ENCODE measurements around the gene PSAP. TPM values are rescaled to one million over a fixed set of nuclear protein-coding genes. Genes with fewer than 3 reads are reported as not detected.

The PSAP gene
- total and polyA plus RNA-seq, 2 donors from 2014 or later = 1,082 to 1,249 TPM

DNA sequence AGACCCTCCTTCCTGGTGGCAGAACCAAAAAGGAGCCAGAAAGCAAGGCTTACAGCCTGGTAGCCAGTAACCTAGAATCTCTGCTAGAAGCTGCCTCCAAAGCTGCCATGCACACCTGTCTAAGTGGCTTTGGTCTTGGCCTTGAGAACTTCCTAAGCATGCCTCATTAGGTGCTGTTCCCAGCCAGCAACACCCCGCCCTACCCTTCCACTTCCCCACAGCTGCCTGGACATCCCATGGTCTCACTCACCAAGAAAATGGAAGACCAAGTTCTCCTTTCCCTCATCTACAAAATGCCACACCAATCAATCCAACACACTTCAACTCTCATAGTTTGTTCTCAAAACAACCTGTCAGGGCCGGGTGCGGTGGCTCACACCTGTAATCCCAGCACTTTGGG is 4.2 kb downstream of the PSAP start:
- intact Hi-C loops (cut with DNase I) = no loop called here
- peak overlapping the region in 1 of 2 donors; percentile 28 for H3K27ac ChIP-seq (ENCODE audit: low read depth in 2 of 2, low read length in 2 of 2)

DNA sequence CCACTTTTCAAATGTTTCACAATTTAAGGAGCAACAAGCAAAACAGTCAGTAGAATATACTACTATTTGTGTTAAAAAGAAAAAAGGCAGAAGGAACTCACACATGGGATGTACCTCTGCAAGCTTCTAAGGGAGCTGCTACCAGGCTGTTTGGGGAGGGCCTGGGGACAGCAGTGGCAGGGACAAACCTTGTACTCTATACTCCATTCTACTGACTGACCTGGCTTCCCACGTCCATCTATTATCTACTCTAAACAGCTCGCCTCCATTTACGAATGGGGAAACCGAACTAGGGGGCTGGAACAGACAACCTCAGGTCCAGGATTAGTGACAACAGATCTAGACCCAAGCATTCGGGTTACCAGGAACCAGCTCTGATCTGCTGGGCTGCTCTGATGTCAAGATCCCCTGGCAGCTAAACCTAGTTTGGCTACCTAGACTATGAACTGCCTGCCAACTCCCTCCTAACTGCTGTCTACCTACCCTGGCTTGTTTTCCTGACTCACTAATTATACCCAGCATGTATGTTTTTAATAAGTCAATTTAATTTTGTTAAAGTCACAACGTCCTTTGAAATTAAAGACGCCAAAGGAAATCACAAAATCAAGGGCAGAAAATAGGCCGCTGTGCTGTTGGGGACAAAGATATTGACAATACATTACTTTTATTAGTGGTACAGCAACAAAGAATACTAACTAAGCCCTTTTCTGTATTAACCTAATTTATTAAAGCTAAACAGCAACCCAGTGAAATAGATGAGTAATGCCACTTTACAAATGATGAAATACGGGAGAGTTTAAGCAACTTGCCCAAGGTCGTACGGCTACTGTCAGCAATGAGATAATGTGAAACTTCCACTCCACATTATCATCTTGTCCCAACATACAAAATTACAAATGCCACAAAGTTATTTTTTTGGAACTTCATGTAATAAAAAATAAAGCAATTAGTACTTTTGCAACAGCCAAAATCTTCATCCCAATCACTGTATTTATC is 5.3 kb downstream of the PSAP start:
- Histone ChIP-seq H3K9me3 (ENCODE audit: control insufficient read depth in 2 of 3, insufficient read depth in 1 of 3, low read length in 3 of 3) (no peaks in the 10 kb centered on the region), H3K4me1 (ENCODE audit: control insufficient read depth in 2 of 3, insufficient read depth in 2 of 3, low read depth in 1 of 3, low read length in 3 of 3) (peaks cover 0 to 34% (median 24%) of the 10 kb centered on the region in 3 donors), H3K27me3 (ENCODE audit: control insufficient read depth, insufficient read depth, low read length) (no peaks in the 10 kb centered on the region), H3K27ac (ENCODE audit: low read depth in 2 of 2, low read length in 2 of 2) (peak overlapping the region in 1 of 2 donors; percentile 43), H3K36me3 (ENCODE audit: control insufficient read depth in 2 of 3, insufficient read depth in 3 of 3, low read length in 3 of 3) (no peaks in the 10 kb centered on the region), H3K4me3 (ENCODE audit: low read length in 3 of 3) (no peak overlapping the region), H3K9ac (ENCODE audit: low read length in 3 of 3) (no peak overlapping the region)
- TF ChIP-seq, protein P1, sequence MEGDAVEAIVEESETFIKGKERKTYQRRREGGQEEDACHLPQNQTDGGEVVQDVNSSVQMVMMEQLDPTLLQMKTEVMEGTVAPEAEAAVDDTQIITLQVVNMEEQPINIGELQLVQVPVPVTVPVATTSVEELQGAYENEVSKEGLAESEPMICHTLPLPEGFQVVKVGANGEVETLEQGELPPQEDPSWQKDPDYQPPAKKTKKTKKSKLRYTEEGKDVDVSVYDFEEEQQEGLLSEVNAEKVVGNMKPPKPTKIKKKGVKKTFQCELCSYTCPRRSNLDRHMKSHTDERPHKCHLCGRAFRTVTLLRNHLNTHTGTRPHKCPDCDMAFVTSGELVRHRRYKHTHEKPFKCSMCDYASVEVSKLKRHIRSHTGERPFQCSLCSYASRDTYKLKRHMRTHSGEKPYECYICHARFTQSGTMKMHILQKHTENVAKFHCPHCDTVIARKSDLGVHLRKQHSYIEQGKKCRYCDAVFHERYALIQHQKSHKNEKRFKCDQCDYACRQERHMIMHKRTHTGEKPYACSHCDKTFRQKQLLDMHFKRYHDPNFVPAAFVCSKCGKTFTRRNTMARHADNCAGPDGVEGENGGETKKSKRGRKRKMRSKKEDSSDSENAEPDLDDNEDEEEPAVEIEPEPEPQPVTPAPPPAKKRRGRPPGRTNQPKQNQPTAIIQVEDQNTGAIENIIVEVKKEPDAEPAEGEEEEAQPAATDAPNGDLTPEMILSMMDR (IDR thresholded peaks at IDR 0.05; ENCODE audit: borderline replicate concordance, extremely low read depth, insufficient read depth) = no peak
- DNase-seq = no peak
- FAIRE-seq = no peak
- intact Hi-C loops (cut with DNase I) = no loop called here

More for the DNA sequence above, 4.2 kb downstream of the PSAP start:
- Histone ChIP-seq H3K4me1 (ENCODE audit: control insufficient read depth in 2 of 3, insufficient read depth in 2 of 3, low read depth in 1 of 3, low read length in 3 of 3) (peaks cover 0 to 34% (median 22%) of the 10 kb centered on the region in 3 donors), H3K36me3 (ENCODE audit: control insufficient read depth in 2 of 3, insufficient read depth in 3 of 3, low read length in 3 of 3) (no peaks in the 10 kb centered on the region), H3K9me3 (ENCODE audit: control insufficient read depth in 2 of 3, insufficient read depth in 1 of 3, low read length in 3 of 3) (no peaks in the 10 kb centered on the region), H3K4me3 (ENCODE audit: low read length in 3 of 3) (no peak overlapping the region), H3K27me3 (ENCODE audit: control insufficient read depth, insufficient read depth, low read length) (no peaks in the 10 kb centered on the region), H3K9ac (ENCODE audit: low read length in 3 of 3) (no peak overlapping the region)
- FAIRE-seq = no peak
- no peak for DNase-seq
- TF ChIP-seq, protein P1 (IDR thresholded peaks at IDR 0.05; ENCODE audit: borderline replicate concordance, extremely low read depth, insufficient read depth) = no peak

DNA sequence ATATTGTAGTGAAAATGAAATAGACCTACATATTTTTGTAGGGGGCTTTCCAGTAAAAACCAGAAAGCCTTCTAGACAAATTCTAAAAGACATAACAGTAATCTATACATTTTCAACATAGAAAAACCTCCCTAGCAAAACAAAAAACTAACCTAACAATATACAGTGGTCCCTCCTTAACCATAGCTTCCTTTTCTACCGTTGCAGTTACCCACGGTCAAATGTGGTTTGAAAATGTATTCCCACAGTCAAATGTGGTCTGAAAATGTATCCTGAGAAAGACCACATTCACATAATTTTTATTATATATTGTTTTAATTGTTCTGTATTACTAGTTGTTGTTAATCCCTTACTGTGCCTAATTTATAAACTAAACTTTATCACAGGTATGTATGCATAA is 6.4 kb downstream of the PSAP start:
- no peaks in the 10 kb centered on the region for H3K36me3 ChIP-seq (ENCODE audit: control insufficient read depth in 2 of 3, insufficient read depth in 3 of 3, low read length in 3 of 3)
- DNase-seq (no peak), FAIRE-seq (no peak)
- H3K9ac ChIP-seq (ENCODE audit: low read length in 3 of 3) = no peak overlapping the region
- TF ChIP-seq, protein P1 (IDR thresholded peaks at IDR 0.05; ENCODE audit: borderline replicate concordance, extremely low read depth, insufficient read depth) = no peak
- H3K27ac ChIP-seq (ENCODE audit: low read depth in 2 of 2, low read length in 2 of 2) = no peak overlapping the region
- H3K9me3 ChIP-seq (ENCODE audit: control insufficient read depth in 2 of 3, insufficient read depth in 1 of 3, low read length in 3 of 3) = no peaks in the 10 kb centered on the region
- no peaks in the 10 kb centered on the region for H3K27me3 ChIP-seq (ENCODE audit: control insufficient read depth, insufficient read depth, low read length)
- H3K4me3 ChIP-seq (ENCODE audit: low read length in 3 of 3) = no peak overlapping the region
- intact Hi-C loops (cut with DNase I) = no loop called here
- peaks cover 2 to 41% (median 33%) of the 10 kb centered on the region in 3 donors for H3K4me1 ChIP-seq (ENCODE audit: control insufficient read depth in 2 of 3, insufficient read depth in 2 of 3, low read depth in 1 of 3, low read length in 3 of 3)

Data from kidney (tissue), 14 donors.